Measurements from ENCODE around the gene SIM1.

DNA sequence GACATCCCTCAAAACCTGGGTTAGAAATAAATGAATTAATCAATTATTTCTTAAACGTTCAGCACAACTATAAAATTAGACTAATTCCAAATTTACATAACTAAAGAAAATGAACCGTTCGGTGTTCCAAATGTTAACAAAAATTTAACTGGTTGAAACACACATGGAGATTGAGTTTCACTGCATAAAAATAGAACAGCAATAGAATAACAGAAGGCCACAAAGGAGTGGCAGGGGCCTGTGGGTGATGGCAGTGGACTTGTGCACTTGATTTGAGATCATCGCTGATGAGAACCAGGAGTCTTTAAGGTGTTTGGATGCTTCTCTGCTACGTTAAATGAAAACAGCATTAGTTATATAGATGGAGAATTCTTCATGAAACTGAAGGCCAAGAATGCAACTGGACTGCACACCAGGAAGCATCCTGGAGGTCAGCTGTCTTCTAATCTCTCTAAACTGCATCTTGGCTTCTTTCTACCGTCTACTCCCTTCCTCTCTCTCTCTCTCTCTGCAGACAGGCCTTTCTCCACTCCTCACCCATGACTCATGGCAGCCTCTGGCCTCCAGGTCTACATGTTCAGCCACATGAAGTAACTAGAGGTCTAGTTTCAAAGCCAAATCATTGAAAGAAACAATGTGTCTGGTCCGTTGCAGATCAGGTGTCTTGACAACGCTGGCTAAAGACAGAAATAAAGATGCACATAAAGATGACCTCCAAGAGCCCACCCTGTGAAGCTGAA, 111.3 kb downstream of the SIM1 start:
- TF ChIP-seq, protein P1, sequence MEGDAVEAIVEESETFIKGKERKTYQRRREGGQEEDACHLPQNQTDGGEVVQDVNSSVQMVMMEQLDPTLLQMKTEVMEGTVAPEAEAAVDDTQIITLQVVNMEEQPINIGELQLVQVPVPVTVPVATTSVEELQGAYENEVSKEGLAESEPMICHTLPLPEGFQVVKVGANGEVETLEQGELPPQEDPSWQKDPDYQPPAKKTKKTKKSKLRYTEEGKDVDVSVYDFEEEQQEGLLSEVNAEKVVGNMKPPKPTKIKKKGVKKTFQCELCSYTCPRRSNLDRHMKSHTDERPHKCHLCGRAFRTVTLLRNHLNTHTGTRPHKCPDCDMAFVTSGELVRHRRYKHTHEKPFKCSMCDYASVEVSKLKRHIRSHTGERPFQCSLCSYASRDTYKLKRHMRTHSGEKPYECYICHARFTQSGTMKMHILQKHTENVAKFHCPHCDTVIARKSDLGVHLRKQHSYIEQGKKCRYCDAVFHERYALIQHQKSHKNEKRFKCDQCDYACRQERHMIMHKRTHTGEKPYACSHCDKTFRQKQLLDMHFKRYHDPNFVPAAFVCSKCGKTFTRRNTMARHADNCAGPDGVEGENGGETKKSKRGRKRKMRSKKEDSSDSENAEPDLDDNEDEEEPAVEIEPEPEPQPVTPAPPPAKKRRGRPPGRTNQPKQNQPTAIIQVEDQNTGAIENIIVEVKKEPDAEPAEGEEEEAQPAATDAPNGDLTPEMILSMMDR (IDR thresholded peaks at IDR 0.05; ENCODE audit: insufficient read depth, low read length, poor library complexity, severe bottlenecking) = no peak
- no peak for TF ChIP-seq EZH2phosphoT487 (conservative IDR thresholded peaks at IDR 0.05; ENCODE audit: low read length)

All from SU-DHL-6 (cell line).